Measurements from ENCODE around the gene TAC1.

DNA sequence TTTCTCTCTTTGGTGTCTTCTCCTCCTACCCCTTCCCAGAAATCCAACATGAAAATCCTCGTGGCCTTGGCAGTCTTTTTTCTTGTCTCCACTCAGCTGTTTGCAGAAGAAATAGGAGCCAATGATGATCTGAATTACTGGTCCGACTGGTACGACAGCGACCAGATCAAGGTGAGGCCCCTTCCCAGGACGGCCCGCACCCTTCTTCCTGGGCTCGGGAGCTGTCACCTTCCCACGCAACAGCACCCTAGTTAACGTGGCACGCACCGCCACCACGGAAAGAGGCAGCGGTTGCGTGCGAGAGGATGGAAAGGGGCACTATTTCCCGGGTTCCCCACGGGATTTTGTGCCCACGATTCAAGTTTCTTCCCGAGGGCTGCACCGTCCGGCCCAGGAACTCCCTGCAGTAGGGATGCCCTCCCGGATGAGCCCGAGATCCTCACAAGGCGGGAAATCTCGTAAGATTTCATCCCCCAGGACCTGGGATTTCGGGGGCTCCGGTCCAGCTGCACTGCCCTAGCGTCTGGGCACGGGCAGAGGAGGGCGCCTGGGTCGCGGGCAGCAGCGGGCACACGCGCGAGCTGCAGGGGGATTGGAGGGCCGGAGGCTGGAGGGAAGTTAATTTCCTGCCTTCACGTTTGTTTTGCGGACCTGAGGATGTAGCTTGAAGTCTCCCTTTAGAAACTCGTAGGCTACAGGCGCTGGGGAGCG is 834 bp downstream of the TAC1 start:
- TF ChIP-seq POLR2A (IDR thresholded peaks at IDR 0.05): no peak
- TF ChIP-seq CTCF (IDR thresholded peaks at IDR 0.05 in 4 of 5, conservative IDR thresholded peaks at IDR 0.05 in 1 of 5): no peak
